ENCODE measurements around the gene AJAP1.

DNA sequence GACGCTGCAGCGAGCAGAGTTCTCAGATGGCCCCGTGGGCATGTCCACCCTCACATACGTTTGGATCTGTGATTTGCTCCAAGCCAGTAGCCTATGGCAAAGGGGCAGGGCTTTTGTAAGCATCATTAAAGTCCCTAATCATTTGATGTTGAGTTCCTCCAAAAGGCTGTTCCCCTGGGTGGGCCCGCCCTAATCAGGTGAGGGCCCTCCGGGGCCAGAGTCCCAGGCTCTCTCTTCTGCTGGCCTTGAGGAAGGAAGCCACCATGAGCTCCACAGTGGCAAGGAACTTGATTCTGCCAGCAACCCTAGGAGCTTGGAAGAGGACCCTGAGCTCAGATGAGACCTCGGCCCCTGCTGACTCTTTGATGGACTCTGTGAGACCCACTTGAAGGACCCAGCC lies 25.4 kb upstream of the AJAP1 start:
- TF ChIP-seq, protein P1, sequence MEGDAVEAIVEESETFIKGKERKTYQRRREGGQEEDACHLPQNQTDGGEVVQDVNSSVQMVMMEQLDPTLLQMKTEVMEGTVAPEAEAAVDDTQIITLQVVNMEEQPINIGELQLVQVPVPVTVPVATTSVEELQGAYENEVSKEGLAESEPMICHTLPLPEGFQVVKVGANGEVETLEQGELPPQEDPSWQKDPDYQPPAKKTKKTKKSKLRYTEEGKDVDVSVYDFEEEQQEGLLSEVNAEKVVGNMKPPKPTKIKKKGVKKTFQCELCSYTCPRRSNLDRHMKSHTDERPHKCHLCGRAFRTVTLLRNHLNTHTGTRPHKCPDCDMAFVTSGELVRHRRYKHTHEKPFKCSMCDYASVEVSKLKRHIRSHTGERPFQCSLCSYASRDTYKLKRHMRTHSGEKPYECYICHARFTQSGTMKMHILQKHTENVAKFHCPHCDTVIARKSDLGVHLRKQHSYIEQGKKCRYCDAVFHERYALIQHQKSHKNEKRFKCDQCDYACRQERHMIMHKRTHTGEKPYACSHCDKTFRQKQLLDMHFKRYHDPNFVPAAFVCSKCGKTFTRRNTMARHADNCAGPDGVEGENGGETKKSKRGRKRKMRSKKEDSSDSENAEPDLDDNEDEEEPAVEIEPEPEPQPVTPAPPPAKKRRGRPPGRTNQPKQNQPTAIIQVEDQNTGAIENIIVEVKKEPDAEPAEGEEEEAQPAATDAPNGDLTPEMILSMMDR (conservative IDR thresholded peaks at IDR 0.05), result no peak
- no peak for TF ChIP-seq ZFX (IDR thresholded peaks at IDR 0.05)
